ENCODE results near the gene MAN1C1. TPM values are rescaled to one million over a fixed set of nuclear protein-coding genes. Genes with fewer than 3 reads are reported as not detected.

The MAN1C1 gene
- total RNA-seq, 1 donor from 2014 or later: 20.4 TPM

DNA sequence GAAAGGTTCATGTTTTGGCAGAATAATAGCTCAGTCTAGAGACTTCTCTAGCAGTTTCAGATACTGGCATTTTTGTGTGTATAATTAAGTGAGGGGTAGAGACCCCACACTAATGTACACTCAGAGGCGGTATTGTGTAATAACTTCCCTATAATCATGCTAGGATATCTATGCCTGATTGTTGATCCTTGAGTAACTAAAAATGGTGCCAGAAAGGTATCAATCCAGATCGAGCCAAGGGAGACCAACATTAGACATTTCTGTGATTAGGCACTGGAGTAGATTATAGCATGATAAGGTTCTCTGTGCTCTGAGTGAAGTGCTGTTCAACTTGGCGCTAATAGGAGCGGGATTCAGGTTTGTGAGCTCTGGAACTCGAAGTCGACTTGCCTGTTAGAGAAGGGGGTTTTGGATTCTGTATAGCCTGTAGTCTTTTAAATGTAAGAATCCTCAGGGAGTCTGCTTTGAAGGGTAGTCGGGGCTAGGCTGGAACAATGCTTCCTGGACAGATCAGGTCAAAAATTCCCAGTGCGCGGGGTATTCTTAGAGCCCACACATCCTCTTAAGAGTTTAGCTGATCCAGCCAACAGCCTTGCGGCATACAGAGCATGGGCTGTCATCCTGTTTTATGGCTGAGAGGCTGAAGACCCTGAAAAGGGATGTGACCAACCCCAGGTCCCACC is 24.2 kb downstream of the MAN1C1 start:
- DNase-seq (no peak), ATAC-seq (no peak)
- H3K9me3 ChIP-seq: no peaks in the 10 kb centered on the region
- peaks cover 21% of the 10 kb centered on the region for H3K4me1 ChIP-seq
- H3K27ac ChIP-seq: no peak overlapping the region
- H3K4me3 ChIP-seq: no peak overlapping the region
- TF ChIP-seq, protein P1, sequence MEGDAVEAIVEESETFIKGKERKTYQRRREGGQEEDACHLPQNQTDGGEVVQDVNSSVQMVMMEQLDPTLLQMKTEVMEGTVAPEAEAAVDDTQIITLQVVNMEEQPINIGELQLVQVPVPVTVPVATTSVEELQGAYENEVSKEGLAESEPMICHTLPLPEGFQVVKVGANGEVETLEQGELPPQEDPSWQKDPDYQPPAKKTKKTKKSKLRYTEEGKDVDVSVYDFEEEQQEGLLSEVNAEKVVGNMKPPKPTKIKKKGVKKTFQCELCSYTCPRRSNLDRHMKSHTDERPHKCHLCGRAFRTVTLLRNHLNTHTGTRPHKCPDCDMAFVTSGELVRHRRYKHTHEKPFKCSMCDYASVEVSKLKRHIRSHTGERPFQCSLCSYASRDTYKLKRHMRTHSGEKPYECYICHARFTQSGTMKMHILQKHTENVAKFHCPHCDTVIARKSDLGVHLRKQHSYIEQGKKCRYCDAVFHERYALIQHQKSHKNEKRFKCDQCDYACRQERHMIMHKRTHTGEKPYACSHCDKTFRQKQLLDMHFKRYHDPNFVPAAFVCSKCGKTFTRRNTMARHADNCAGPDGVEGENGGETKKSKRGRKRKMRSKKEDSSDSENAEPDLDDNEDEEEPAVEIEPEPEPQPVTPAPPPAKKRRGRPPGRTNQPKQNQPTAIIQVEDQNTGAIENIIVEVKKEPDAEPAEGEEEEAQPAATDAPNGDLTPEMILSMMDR (IDR thresholded peaks at IDR 0.05): no peak
- intact Hi-C loops (cut with DNase I): no loop called here
- no peaks in the 10 kb centered on the region for H3K36me3 ChIP-seq
- no peaks in the 10 kb centered on the region for H3K27me3 ChIP-seq (ENCODE audit: low read depth)

DNA sequence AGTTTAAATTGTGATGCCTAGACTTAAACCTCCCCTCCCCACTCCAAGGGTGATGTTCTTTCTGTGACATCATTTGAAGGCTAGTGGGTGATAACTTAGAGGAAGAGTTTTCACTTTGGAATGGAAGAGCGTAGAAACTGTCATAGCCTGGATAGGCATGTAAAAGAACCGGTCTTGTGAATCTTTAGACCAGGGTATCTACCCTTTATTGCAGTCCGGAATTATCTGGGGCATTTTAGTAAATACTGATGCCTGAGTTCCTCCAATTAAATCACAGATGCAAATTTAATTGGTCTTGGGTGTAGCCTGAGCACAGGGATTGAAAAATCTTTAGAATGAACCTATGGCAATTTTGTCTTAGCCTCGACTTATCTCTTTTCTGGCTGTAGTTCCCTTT is 24.7 kb downstream of the MAN1C1 start:
- H3K27ac ChIP-seq: no peak overlapping the region

GRCh38 chr1:25641931-25642573 is 25.5 kb downstream of the MAN1C1 start:
- Histone ChIP-seq H3K27ac (peak overlapping the region; percentile 58), H3K4me1 (peaks cover 21% of the 10 kb centered on the region), H3K4me3 (no peak overlapping the region), H3K27me3 (ENCODE audit: low read depth) (no peaks in the 10 kb centered on the region), H3K36me3 (no peaks in the 10 kb centered on the region), H3K9me3 (no peaks in the 10 kb centered on the region)
- DNase-seq (no peak), ATAC-seq (no peak)
- intact Hi-C loops (cut with DNase I): no loop called here
- TF ChIP-seq, protein P1 (IDR thresholded peaks at IDR 0.05): no peak

More for the DNA sequence above, 24.7 kb downstream of the MAN1C1 start:
- H3K9me3 ChIP-seq: no peaks in the 10 kb centered on the region
- DNase-seq: no peak
- H3K4me1 ChIP-seq: peaks cover 21% of the 10 kb centered on the region
- no peaks in the 10 kb centered on the region for H3K27me3 ChIP-seq (ENCODE audit: low read depth)
- ATAC-seq: no peak
- H3K36me3 ChIP-seq: no peaks in the 10 kb centered on the region
- TF ChIP-seq, protein P1 (IDR thresholded peaks at IDR 0.05): no peak
- no peak overlapping the region for H3K4me3 ChIP-seq
- intact Hi-C loops (cut with DNase I): no loop called here

- Histone ChIP-seq H3K27ac (peak overlapping the region; percentile 58), H3K4me1 (peaks cover 21% of the 10 kb centered on the region), H3K4me3 (no peak overlapping the region), H3K9me3 (no peaks in the 10 kb centered on the region), H3K27me3 (ENCODE audit: low read depth) (no peaks in the 10 kb centered on the region), H3K36me3 (no peaks in the 10 kb centered on the region)
- ATAC-seq: peak; percentile 45 to 61
- intact Hi-C loops (cut with DNase I): no loop called here
- TF ChIP-seq, protein P1 (IDR thresholded peaks at IDR 0.05): no peak
- no peak for DNase-seq
Observed at GRCh38 chr1:25642574-25643108, 26.1 kb downstream of the MAN1C1 start.

DNA sequence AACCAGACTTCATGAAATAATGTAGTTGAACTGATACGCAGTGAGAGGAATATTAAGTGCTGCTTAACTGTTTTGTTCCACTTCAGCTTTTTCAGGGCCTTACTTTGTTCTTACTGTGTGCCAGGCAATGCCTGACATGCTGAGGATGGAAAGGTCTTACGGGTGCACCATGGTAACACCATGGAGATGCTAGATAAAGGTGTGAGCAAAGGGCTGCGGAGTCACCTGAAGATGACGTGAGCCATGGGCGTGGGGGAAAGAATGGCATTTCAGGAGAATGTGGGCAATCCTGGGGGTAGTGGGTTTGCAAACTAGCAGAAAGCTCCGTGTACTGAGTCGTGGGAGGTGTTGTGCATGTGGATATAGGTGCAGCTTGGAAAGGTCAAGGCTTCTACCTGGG is 27.3 kb downstream of the MAN1C1 start:
- no peak for DNase-seq
- TF ChIP-seq, protein P1 (IDR thresholded peaks at IDR 0.05): no peak

More for the DNA sequence above, 27.3 kb downstream of the MAN1C1 start:
- Histone ChIP-seq H3K4me3 (no peak overlapping the region), H3K36me3 (no peaks in the 10 kb centered on the region), H3K27ac (no peak overlapping the region), H3K4me1 (peaks cover 21% of the 10 kb centered on the region), H3K9me3 (no peaks in the 10 kb centered on the region), H3K27me3 (ENCODE audit: low read depth) (no peaks in the 10 kb centered on the region)
- no peak for ATAC-seq
- intact Hi-C loops (cut with DNase I): no loop called here
